Measurements from ENCODE around the gene AKAP12.

Gene AKAP12

GRCh38 chr6:151392427-151392826 lies 152.7 kb downstream of the AKAP12 start:
- no peak for DNase-seq (ENCODE audit: low read depth)
- H3K4me3 ChIP-seq (ENCODE audit: low read length): peak overlapping the region; percentile 60
- TF ChIP-seq CTCF (conservative IDR thresholded peaks at IDR 0.05; ENCODE audit: low read depth, low read length): no peak

GRCh38 chr6:151393410-151393809 lies 153.6 kb downstream of the AKAP12 start:
- TF ChIP-seq CTCF (conservative IDR thresholded peaks at IDR 0.05; ENCODE audit: low read depth, low read length): no peak
- no peak for DNase-seq (ENCODE audit: low read depth)
- no peak overlapping the region for H3K4me3 ChIP-seq (ENCODE audit: low read length)

- DNase-seq (ENCODE audit: low read depth): no peak
- H3K4me3 ChIP-seq (ENCODE audit: low read length): no peak overlapping the region
- TF ChIP-seq CTCF (conservative IDR thresholded peaks at IDR 0.05; ENCODE audit: low read depth, low read length): no peak
Measured at GRCh38 chr6:151399679-151400078, 159.9 kb downstream of the AKAP12 start.

- no peak for TF ChIP-seq CTCF (conservative IDR thresholded peaks at IDR 0.05; ENCODE audit: low read depth, low read length)
- DNase-seq (ENCODE audit: low read depth): no peak
- H3K4me3 ChIP-seq (ENCODE audit: low read length): no peak overlapping the region
Measured at GRCh38 chr6:151400473-151400872, 160.7 kb downstream of the AKAP12 start.

GRCh38 chr6:151402228-151402627 lies 162.5 kb downstream of the AKAP12 start:
- DNase-seq (ENCODE audit: low read depth): no peak
- no peak overlapping the region for H3K4me3 ChIP-seq (ENCODE audit: low read length)
- TF ChIP-seq CTCF (conservative IDR thresholded peaks at IDR 0.05; ENCODE audit: low read depth, low read length): no peak

- DNase-seq (ENCODE audit: low read depth): no peak
- no peak overlapping the region for H3K4me3 ChIP-seq (ENCODE audit: low read length)
- no peak for TF ChIP-seq CTCF (conservative IDR thresholded peaks at IDR 0.05; ENCODE audit: low read depth, low read length)
Measured at GRCh38 chr6:151403919-151404308, 164.1 kb downstream of the AKAP12 start.

Measured in retinal pigment epithelial cell (primary cell).